Sigmoid colon (tissue), 7 donors: ENCODE results near the gene CACNA2D3. TPM values are rescaled to one million over a fixed set of nuclear protein-coding genes. Genes with fewer than 3 reads are reported as not detected.

Experiments
- DNase-seq: peaks from one replicate; pipeline ENCODE4 v3.0.0-alpha.2; 2019
- H3K27ac ChIP-seq, 4 donors: fragments of 200-600 bp; sonication (generic); one replicate each; pipeline ENCODE4 v1.5.1; 2016 to 2019; ENCODE audit warnings: mild to moderate bottlenecking in 1 of 4
- H3K27me3 ChIP-seq, 3 donors: fragments of 200-600 bp; sonication (generic); one replicate each; pipeline ENCODE4 v1.5.1; 2019; ENCODE audit warnings: mild to moderate bottlenecking in 1 of 3
- H3K36me3 ChIP-seq, 4 donors: fragments of 200-600 bp; sonication (generic); one replicate each; pipeline ENCODE4 v1.5.1; 2016 to 2019
- H3K4me1 ChIP-seq, 4 donors: fragments of 200-600 bp; sonication (generic); one replicate each; pipeline ENCODE4 v1.5.1; 2017 to 2019
- H3K4me3 ChIP-seq, 4 donors: fragments of 200-600 bp; sonication (generic); one replicate each; pipeline ENCODE4 v1.5.1; 2017 to 2019; ENCODE audit warnings: mild to moderate bottlenecking in 2 of 4, moderate library complexity in 1 of 4
- H3K9me3 ChIP-seq, 4 donors: fragments of 200-600 bp in 3 of 4; sonication (generic) in 3 of 4; one replicate each; pipeline versions ENCODE4 v1.5.1 to v1.6.1; 2013 to 2019
- CTCF ChIP-seq, 4 experiments: fragments of 450-650 bp in 3 of 4; fragments of 200-600 bp in 1 of 4; IDR thresholded peaks; one replicate each; pipeline ENCODE4 v1.5.1; 2016 to 2019; ENCODE audit warnings: antibody characterized with exemption in 4 of 4, mild to moderate bottlenecking in 3 of 4, moderate library complexity in 2 of 4
- EP300 ChIP-seq, 4 donors: sonication (generic); formaldehyde crosslinking; IDR thresholded peaks; one replicate each; pipeline ENCODE4 v1.6.1; 2017; ENCODE audit warnings: antibody characterized with exemption in 4 of 4
- POLR2A ChIP-seq, 2 donors: fragments of 450-650 bp; IDR thresholded peaks; one replicate each; pipeline ENCODE4 v1.6.1; 2016; ENCODE audit warnings: antibody characterized with exemption in 2 of 2, mild to moderate bottlenecking in 2 of 2, moderate library complexity in 2 of 2
- POLR2AphosphoS5 ChIP-seq, 4 donors: sonication (generic); formaldehyde crosslinking; IDR thresholded peaks; one replicate each; pipeline ENCODE4 v1.6.1; 2017; ENCODE audit warnings: antibody characterized with exemption in 4 of 4
- WGBS, 2 donors: extraction: QIAGEN DNeasy Blood & Tissue Kit; methylation state at CpG; one replicate each; pipeline ENCODE4 v1.1.7; 2013; 5-methylcytosine and 5-hydroxymethylcytosine counted together
- intact Hi-C: fragments of 100-400 bp; cut with DNase I; formaldehyde crosslinking; loops from one replicate; pipeline ENCODE4 v1.15.1; 2023
- polyA plus RNA-seq, 3 donors: library from polyadenylated mRNA; stranded (reverse); fragments of 200-250 nt; gene quantifications; one replicate each; pipeline ENCODE4 v1.2.3, GENCODE V29; 2013
- total RNA-seq, 4 donors: library from RNA; depleted of rRNA; stranded (reverse); fragments of >200 nt; gene quantifications; one replicate each; pipeline ENCODE4 v1.1.0, GENCODE V29; 2016
- donor health status: healthy with polysubstance abuse.
- donor health status: Bipolar disorder and iron deficiency.
- donor health status: healthy.

CACNA2D3 gene
- total and polyA plus RNA-seq, 7 donors = 0.32 to 10.2 (median 4.8) TPM; not detected in 1

- no peak overlapping the region for H3K27ac ChIP-seq
- H3K4me1 ChIP-seq = peaks cover 0 to 18% (median 11%) of the 10 kb centered on the region in 4 donors
- intact Hi-C loops = no loop called here
- WGBS, 2 donors = 86 to 87% methylated on average over 7 of the region's 7 CpGs
- H3K4me3 ChIP-seq = no peak overlapping the region
- DNase-seq = no peak
- H3K36me3 ChIP-seq = no peaks in the 10 kb centered on the region
- TF ChIP-seq EP300 (IDR thresholded peaks at IDR 0.05) (no peak), CTCF (IDR thresholded peaks at IDR 0.05) (no peak), POLR2AphosphoS5 (IDR thresholded peaks at IDR 0.05) (no peak), POLR2A (IDR thresholded peaks at IDR 0.05) (no peak)
- no peaks in the 10 kb centered on the region for H3K27me3 ChIP-seq
- no peaks in the 10 kb centered on the region for H3K9me3 ChIP-seq
Observed at GRCh38 chr3:55077726-55078125, 955.4 kb downstream of the CACNA2D3 start.

GRCh38 chr3:55078876-55079275 is 956.5 kb downstream of the CACNA2D3 start:
- Histone ChIP-seq H3K4me1 (peaks cover 0 to 16% (median 9%) of the 10 kb centered on the region in 4 donors), H3K4me3 (no peak overlapping the region), H3K9me3 (no peaks in the 10 kb centered on the region), H3K27me3 (no peaks in the 10 kb centered on the region), H3K36me3 (no peaks in the 10 kb centered on the region), H3K27ac (no peak overlapping the region)
- TF ChIP-seq EP300 (IDR thresholded peaks at IDR 0.05) (no peak), CTCF (IDR thresholded peaks at IDR 0.05) (no peak), POLR2AphosphoS5 (IDR thresholded peaks at IDR 0.05) (no peak), POLR2A (IDR thresholded peaks at IDR 0.05) (no peak)
- WGBS, 2 donors = 81 to 88% methylated on average over 7 of the region's 7 CpGs
- intact Hi-C loops = no loop called here
- no peak for DNase-seq

GRCh38 chr3:55085231-55085630 is 962.9 kb downstream of the CACNA2D3 start:
- no peaks in the 10 kb centered on the region for H3K9me3 ChIP-seq
- TF ChIP-seq CTCF (IDR thresholded peaks at IDR 0.05) (no peak), POLR2AphosphoS5 (IDR thresholded peaks at IDR 0.05) (no peak), EP300 (IDR thresholded peaks at IDR 0.05) (no peak), POLR2A (IDR thresholded peaks at IDR 0.05) (no peak)
- H3K4me1 ChIP-seq = no peaks in the 10 kb centered on the region
- no peaks in the 10 kb centered on the region for H3K36me3 ChIP-seq
- H3K27ac ChIP-seq = no peak overlapping the region
- no peaks in the 10 kb centered on the region for H3K27me3 ChIP-seq
- DNase-seq = no peak
- no peak overlapping the region for H3K4me3 ChIP-seq
- intact Hi-C loops = no loop called here
- WGBS, 2 donors = 65 to 79% methylated on average over 5 of the region's 5 CpGs

- Histone ChIP-seq H3K27ac (no peak overlapping the region), H3K27me3 (no peaks in the 10 kb centered on the region), H3K4me1 (no peaks in the 10 kb centered on the region), H3K36me3 (no peaks in the 10 kb centered on the region), H3K4me3 (no peak overlapping the region), H3K9me3 (no peaks in the 10 kb centered on the region)
- DNase-seq = no peak
- intact Hi-C loops = no loop called here
- 63 to 64% methylated on average over 5 of the region's 5 CpGs for WGBS, 2 donors
- TF ChIP-seq CTCF (IDR thresholded peaks at IDR 0.05) = no peak
Observed at GRCh38 chr3:55089211-55089610, 966.9 kb downstream of the CACNA2D3 start.

- 34 to 46% methylated on average over 5 of the region's 5 CpGs for WGBS, 2 donors
- no peak overlapping the region for H3K4me3 ChIP-seq
- no peaks in the 10 kb centered on the region for H3K9me3 ChIP-seq
- H3K27me3 ChIP-seq = no peaks in the 10 kb centered on the region
- no peak for DNase-seq
- intact Hi-C loops = no loop called here
- no peak overlapping the region for H3K27ac ChIP-seq
- H3K4me1 ChIP-seq = peaks cover 0 to 6% (median 0%) of the 10 kb centered on the region in 4 donors
- H3K36me3 ChIP-seq = no peaks in the 10 kb centered on the region
- no peak for TF ChIP-seq CTCF (IDR thresholded peaks at IDR 0.05)
Observed at GRCh38 chr3:55090291-55090690, 967.9 kb downstream of the CACNA2D3 start.
